Prostate gland (tissue), 2 donors: ENCODE results near the gene UBE2E2.
"Not testable (repeated sequence)": the region's sequence is repeated elsewhere in the genome, so short reads cannot be mapped to it uniquely, and the experiment has no call there.

Experiments used
- CTCF ChIP-seq, 4 experiments: fragments of 200-600 bp in 2 of 4; fragments of 450-650 bp in 2 of 4; sonication (generic) in 2 of 4; IDR thresholded peaks; 1 replicate in 3 of 4; 2 replicates in 1 of 4; pipeline ENCODE4 v1.5.1; 2016 to 2019; ENCODE audit warnings: antibody characterized with exemption in 4 of 4, mild to moderate bottlenecking in 2 of 4, moderate library complexity in 2 of 4
- POLR2A ChIP-seq: fragments of 450-650 bp; IDR thresholded peaks from one replicate; pipeline ENCODE4 v1.6.1; 2016; ENCODE audit warnings: antibody characterized with exemption, mild to moderate bottlenecking

- TF ChIP-seq CTCF (IDR thresholded peaks at IDR 0.05); POLR2A: not testable (repeated sequence)
Measured at GRCh38 chr3:23336853-23337252, 133.7 kb downstream of the UBE2E2 start.
